GM18499 (cell line): Measurements from ENCODE around the gene IFNG.

Source experiments
- ATAC-seq: cut with Tn5 transposase; IDR thresholded peaks from one replicate; pipeline ENCODE4 v1.9.1; 2021; ENCODE audit warnings: moderate number of reproducible peaks; ENCODE audit not compliant: insufficient read depth, unreplicated experiment

IFNG gene

DNA sequence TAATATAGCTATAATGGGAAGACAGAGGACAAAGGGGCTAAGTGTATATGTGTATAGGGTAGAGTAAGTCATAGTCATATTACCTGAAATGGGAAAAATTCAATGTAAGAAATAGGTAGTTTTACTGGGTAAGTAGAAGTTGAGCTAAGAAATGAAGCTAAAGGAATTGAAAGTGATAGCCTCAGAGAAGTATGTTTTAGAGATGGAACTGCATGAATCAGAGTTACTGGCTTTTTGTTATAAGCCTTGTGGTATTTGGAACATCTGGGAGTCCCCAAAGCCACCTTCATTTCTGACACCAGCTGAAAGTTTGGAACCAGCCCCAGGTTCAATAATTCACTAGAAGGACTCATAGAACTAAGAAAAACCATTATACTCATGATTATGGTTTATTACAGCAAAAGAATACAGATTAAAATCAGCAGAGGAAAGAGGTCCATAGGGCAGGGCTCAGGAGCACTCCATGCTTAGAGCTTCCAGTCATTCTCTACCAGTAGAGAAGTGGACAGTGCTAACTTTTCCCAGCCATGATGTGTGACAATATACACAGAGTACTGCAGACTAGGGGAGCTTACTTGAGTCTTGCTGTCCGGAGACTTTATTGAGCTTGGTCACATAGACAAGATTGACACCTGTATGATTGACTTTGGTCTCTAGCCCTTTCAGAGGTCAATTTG lies 9.8 kb upstream of the IFNG start:
- ATAC-seq, result no peak

- ATAC-seq, result no peak
These were observed 6.8 kb upstream of the IFNG start for GRCh38 chr12:68166317-68166831.

DNA sequence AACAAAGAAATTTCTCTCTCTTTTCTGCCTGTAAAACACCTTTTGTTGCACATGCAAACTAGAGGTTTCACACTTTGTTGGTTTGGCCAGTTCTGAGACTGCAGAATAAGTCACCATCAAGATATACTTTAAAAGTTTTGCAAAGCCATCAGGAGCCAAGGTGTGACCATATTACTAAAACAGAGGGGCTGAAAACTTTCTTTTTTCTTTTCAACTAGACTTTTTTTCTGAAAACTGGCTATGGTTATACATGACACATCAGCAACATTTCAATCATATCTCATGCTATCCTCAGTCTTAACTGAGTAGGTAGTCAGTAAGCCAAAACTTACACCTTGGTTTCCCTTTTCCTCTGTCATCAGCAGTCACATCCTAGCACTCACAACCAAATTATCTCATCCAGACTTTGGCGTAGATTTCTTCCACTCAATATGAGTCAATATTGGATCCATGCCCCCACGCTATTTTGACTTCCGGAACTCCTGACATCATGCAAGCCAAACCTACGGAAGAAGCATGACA lies 4.1 kb upstream of the IFNG start:
- ATAC-seq, result peak; percentile 58

- ATAC-seq, result no peak
These were observed 2.8 kb upstream of the IFNG start for GRCh38 chr12:68162374-68162773.

- ATAC-seq, result no peak
These were observed 1.1 kb downstream of the IFNG start for GRCh38 chr12:68158432-68158831.

DNA sequence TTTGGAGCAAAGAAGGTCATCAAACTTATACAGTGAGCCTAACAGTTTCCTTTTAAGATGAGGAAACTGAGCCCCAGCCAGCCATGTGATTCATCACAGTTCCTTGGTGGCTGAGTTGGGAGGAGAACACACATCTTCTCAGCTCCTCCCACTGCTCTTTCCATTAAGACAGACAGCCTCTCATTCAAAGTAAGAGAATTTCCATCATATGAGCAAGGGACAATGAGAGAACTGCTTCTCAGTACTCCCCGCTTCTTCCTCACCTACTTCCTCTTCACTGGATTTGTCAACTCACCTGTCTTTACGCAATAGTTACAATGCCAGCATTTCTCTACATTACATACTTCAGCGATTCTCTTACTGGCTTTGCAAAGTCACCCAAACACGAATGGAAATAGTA lies 2.2 kb downstream of the IFNG start:
- ATAC-seq, result no peak

DNA sequence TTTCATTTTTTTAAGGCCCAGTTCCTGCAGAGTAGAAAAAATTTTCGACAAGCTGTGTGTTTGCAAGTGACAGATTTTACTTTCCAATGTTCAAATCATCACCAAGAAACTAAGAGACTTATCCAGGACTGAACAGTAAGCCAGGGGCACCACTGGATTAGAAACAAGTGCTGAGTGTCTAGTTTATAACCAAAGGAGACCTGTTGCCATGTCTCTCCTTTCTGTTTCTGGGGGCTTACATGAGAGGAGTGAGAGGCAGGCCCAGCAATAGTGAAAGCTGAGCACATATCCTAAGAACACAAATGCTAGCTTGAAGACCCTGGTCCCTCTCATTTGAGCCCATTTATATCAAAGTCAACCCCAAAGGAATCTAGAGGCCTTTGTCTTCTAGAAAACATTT lies 2.9 kb downstream of the IFNG start:
- ATAC-seq, result no peak

DNA sequence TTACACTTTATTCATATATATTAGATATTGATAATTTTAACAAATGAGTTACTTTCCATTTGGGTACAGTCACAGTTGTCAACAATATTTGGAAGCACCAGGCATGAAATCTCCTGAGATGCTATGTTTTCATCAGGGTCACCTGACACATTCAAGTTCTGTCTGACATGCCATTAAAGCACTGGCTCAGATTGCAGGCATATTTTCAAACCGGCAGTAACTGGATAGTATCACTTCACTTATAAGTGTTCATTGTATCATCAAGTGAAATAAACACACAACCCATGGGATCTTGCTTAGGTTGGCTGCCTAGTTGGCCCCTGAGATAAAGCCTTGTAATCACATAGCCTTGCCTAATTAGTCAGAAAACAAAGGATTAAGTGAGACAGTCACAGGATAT lies 4.8 kb downstream of the IFNG start:
- no peak for ATAC-seq

DNA sequence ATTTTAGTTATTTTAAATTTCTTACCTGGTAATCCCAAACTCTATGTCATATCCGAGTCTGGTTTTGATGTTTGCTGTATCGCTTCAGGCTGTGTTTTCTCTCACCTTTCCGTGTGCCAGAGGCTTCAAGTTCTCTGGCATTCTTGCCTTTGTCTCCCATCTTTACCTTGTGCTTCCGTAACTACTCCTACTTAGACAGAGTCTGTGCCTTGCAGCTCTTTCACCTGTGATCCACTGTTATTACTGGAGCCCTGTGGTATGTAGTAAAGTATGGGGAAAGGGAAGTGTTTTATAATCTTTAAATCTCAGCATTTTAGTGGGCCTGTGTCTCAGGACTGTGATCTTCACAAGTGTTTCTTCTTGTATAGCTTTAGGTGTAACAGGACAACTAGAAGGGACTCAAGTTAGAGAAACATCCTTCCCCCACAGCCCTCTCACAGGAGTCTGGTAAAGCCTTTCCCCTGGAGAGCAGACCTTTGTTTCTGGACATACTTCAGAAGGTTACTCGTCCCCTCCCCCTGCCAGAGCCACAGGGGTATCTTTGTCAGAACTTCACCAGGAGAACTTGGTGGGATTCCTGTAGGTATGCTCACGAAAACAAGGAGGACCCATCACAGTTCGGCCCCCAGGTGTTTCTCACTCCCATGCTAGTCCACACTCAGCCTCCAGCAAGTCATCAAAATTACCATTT lies 11.1 kb downstream of the IFNG start:
- no peak for ATAC-seq

DNA sequence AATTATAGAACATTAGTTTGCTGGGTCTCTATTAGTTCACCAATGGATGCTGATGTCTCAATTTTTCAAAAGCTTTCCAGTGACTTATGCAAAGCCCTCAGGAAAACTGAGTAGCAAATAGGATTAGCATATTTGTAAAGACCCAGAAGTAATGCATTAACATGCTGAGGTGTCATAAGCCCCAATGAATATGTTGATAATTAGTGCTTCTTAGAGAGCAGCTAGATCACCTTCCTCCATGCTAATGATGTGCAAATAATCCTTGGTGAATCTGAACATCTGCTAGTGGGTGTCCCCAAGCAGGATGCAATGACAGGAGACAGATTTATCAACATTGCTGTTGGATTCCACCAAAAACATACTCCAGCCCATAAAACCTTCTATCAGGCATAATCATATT lies 19.0 kb downstream of the IFNG start:
- ATAC-seq, result no peak

GRCh38 chr12:68139941-68140340 lies 19.6 kb downstream of the IFNG start:
- no peak for ATAC-seq

GRCh38 chr12:68139001-68139400 lies 20.5 kb downstream of the IFNG start:
- no peak for ATAC-seq

GRCh38 chr12:68138480-68138879 lies 21.1 kb downstream of the IFNG start:
- ATAC-seq, result no peak

DNA sequence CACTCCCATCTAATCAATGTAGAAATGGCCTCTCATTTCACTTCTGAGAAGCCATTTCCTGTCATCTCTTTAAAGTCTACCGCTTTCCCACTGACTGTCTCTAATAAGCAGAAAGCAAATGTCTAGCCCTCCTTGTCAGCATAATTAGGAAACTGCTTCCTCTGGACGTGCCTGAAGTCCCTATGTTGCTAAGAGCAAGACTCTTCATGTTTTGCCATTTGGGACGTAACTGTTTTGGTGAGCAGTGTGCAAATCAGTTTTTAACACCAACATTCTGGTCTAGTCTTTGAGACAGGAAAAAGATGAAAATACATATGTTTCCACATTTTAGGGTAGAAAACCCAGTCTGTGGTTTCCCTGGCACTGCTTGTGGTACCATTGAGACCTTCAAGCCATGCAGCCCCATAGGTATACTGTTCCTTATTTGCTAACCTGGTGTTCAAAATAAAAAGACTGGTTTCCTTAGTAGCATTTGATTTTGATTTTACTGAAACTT lies 22.2 kb downstream of the IFNG start:
- ATAC-seq, result no peak

GRCh38 chr12:68135520-68135919 lies 24.0 kb downstream of the IFNG start:
- ATAC-seq, result no peak

- ATAC-seq, result no peak
These were observed 27.6 kb downstream of the IFNG start for GRCh38 chr12:68131867-68132414.

DNA sequence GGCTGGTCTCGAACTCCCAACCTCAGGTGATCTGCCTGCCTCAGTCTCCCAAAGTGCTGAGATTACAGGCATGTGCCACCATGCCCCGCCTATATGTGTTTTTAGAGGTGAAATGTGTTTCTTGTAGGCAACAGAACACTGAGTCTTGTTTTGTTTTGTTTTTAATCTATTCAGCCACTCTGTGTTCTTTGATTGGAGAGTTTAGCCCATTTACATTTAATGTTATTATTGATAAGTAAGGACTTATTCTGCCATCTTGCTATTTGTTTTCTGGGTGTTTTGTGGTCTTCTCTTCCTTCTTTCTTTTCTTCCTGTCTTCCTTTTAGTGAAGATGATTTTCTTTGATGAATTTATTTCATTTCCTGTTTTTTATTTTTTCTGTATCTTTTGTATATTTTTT lies 29.6 kb downstream of the IFNG start:
- no peak for ATAC-seq

DNA sequence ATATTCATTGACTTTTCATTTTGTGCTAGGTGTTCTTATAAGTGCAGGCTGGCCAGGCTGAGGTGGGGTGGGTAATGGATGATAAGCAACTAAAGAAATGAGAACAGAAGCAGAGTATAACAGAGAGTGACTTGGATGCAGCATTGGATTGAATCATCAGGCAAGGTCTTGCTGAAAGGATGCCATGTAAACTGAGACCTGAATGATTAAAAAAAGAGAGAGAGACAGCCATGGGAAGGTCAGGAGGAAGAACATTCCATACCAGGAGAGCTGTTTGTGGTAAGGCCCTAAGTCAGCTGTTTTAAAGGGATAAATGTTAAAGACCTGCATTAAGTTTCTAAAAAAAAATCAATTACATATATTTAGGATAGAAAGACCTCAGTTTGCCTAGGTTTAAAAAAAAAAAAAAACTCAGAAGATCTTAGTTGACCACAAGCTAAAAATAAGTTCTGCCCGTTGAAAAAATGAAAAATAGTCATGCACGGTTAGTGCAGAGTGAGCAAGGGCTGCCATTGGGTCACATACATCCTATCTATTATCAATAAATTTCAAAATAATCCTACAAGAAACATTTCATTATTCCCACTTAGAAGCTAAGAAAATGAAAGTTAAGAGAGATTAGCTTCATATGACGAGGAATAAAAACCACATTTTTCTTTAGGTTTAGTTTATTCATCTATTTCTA lies 37.2 kb downstream of the IFNG start:
- ATAC-seq, result no peak

DNA sequence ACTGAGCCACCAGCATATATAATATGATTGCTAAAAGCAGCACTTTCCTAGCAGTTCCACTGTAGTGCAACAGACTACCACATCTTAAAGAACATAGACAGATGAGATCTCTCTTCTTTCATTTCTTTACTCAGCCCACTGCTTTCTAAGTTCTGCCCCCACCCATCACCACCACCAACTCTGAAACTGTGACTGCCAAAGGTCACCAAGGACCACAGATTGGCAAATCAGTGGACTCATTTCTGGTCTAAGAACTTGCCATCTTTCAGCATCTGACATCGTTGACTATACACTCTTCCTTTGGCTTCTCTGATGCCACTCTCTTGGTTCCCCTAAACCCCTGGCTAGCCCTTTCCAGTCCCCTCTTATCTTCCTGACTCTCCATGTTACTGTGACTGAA lies 38.4 kb downstream of the IFNG start:
- no peak for ATAC-seq

DNA sequence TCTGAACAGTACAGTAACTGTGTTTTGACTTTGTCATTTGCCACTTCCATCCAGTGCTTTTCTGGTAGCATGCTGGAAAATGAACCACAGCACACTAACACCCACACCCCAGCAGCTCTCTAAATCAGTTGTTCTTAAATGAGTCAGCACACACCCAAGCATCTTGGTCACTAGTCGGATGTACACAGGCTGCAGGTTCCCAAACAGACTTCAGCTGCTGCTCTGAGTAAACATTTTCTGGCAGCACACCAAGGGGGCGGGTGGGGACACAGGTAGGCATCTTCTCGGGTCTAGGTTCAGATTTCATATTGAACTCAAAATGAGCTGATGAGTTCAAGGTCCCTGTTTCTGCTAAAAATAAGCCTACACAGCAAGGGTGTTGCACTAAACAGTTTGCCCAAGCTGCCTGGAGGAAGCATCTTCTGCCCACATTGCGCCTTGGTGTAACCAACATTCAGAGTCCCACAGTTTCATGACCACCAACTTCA lies 39.8 kb downstream of the IFNG start:
- ATAC-seq, result peak; percentile 80

GRCh38 chr12:68119250-68119649 lies 40.3 kb downstream of the IFNG start:
- ATAC-seq, result peak; percentile 72
